Gastrocnemius medialis (tissue), 4 donors: ENCODE measurements around the gene SND1.

Experiments used
- CTCF ChIP-seq, 5 experiments: fragments of 450-650 bp in 3 of 5; fragments of 200-600 bp in 2 of 5; sonication (generic) in 2 of 5; IDR thresholded peaks in 4 of 5; conservative IDR thresholded peaks in 1 of 5; 1 replicate in 4 of 5; 2 replicates in 1 of 5; pipeline ENCODE4 v1.5.1; 2016 to 2019; ENCODE audit warnings: antibody characterized with exemption in 5 of 5, mild to moderate bottlenecking in 3 of 5, moderate library complexity in 3 of 5
- POLR2A ChIP-seq, 2 donors: fragments of 450-650 bp; IDR thresholded peaks; one replicate each; pipeline ENCODE4 v1.6.1; 2017; ENCODE audit warnings: antibody characterized with exemption in 2 of 2, mild to moderate bottlenecking in 2 of 2, moderate library complexity in 2 of 2

- TF ChIP-seq POLR2A (IDR thresholded peaks at IDR 0.05) (no peak), CTCF (IDR thresholded peaks at IDR 0.05 in 4 of 5, conservative IDR thresholded peaks at IDR 0.05 in 1 of 5) (no peak)
Observed at GRCh38 chr7:127890726-127891125, 238.7 kb downstream of the SND1 start.
